HG03045 (cell line): Measurements from ENCODE around the gene PPP2CA.
A peak's percentile ranks its signal among the peaks of the same experiment; 100 is the strongest.
"Not testable (repeated sequence)": the region's sequence is repeated elsewhere in the genome, so short reads cannot be mapped to it uniquely, and the experiment has no call there.

ENCODE experiments used
- ATAC-seq: cut with Tn5 transposase; IDR thresholded peaks from one replicate; pipeline ENCODE4 v1.9.1; 2021; ENCODE audit warnings: mild to moderate bottlenecking, moderate library complexity; ENCODE audit not compliant: unreplicated experiment

PPP2CA gene

GRCh38 chr5:134225780-134226440, at the start of gene PPP2CA:
Gene PPP2CA, minus strand, starts transcription at chr5:134226073. Its CDS starts 212 bp downstream, at chr5:134225861.
- ATAC-seq: peak; percentile 79

- ATAC-seq: no peak
These were observed 47.9 kb upstream of the PPP2CA start for GRCh38 chr5:134273642-134274395.

DNA sequence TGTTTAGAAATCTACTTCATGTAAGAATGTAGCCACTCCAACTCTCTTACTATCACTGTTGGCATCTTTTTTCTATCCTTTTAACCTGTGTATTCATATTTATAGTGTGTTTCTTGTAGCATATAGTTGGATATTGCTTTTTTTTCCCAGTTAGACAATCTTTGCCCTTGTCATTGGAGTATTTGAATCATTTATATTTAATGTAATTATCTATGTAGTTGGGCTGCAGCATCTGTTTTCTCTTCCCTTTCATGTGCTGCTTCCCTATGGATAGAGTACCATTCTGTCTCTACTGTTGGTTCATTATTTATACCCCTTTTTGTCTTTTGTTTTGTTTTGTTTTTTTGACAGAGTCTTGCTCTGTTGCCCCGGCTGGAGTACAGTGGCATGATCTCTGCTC, 45.2 kb upstream of the PPP2CA start:
- no peak for ATAC-seq

GRCh38 chr5:134268919-134269318, 43.0 kb upstream of the PPP2CA start:
- ATAC-seq: no peak

DNA sequence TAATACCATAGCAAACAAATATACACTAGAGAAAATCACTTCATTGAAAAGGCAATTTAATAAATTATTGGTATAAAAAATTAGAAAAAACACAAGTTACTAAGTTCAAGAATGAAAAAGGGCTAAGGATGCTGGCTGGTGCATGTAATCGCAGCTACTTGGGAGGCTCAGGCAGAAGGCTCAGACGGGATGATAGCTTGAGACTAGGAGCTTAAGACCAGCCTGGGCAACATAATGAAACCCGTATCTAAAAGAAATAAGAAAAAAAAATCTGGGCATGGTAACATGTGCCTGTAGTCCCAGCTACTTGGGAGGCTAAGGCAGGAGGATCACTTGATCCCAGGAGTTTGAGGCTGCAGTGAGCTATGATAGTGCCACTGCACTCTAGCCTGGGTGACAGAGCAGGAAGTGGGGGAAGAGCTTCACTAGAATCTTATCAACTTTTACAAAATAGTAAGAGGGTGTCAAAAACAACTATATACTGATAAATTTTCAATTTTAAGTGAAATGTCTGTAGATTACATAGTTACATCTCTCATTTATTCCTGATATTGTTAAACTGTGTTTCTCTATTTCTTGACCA, 42.2 kb upstream of the PPP2CA start:
- no peak for ATAC-seq

- ATAC-seq: no peak
These were observed 41.6 kb upstream of the PPP2CA start for GRCh38 chr5:134267366-134268018.

GRCh38 chr5:134263801-134264200, 37.9 kb upstream of the PPP2CA start:
- no peak for ATAC-seq

DNA sequence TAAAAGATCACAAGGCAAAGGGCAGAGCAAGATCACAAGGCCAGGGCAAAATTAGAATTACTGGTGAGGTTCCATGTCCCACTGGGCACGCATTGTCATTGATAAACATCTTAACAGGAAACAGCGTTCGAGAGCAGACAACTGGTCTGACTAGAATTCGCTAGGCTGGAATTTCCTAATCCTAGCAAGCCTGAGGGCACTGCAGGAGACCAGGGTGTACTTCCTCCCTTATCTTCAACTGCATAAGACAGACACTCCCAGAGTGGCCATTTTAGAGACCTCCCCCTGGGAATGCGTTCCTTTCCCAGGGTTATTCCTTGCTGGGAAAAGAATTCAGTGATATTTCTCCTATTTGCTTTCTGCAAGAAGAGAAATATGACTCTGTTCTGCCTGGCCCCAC, 36.8 kb upstream of the PPP2CA start:
- not testable (repeated sequence) for ATAC-seq

DNA sequence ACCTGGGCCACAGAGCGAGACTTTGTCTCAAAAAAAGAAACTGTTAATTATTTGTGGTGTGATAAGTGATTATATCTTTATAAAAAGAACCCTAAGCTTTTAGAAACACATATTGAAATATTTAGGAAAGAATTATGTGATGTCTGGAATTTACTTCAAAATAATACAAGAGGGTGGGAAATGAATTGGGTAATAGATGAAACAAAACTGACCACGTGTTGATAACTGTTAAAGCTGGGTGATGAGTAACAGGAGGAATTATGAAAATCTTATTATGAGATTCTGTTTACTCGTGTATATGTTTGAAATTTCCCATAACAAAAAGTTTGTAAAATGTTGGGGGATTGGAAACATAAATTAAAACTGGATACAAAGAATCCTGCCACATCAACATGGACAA, 33.0 kb upstream of the PPP2CA start:
- no peak for ATAC-seq

DNA sequence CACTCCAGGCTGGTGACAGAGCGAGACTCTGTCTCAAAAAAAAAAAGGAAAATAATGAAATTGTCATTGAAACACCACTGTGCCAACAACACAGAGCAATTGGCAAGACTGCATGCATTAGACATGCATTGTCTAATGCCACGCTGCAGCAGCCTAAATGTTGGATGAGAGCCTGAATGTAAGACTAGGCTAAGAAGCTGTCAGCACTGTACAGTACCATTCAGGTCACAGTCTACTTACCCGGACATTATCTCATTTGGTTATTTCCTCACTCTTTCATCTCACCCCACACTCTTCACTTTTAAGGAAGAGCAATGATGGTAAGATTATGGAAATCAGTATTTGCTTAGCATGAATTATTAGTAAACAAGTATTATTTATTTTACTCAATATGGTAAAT, 31.3 kb upstream of the PPP2CA start:
- no peak for ATAC-seq

DNA sequence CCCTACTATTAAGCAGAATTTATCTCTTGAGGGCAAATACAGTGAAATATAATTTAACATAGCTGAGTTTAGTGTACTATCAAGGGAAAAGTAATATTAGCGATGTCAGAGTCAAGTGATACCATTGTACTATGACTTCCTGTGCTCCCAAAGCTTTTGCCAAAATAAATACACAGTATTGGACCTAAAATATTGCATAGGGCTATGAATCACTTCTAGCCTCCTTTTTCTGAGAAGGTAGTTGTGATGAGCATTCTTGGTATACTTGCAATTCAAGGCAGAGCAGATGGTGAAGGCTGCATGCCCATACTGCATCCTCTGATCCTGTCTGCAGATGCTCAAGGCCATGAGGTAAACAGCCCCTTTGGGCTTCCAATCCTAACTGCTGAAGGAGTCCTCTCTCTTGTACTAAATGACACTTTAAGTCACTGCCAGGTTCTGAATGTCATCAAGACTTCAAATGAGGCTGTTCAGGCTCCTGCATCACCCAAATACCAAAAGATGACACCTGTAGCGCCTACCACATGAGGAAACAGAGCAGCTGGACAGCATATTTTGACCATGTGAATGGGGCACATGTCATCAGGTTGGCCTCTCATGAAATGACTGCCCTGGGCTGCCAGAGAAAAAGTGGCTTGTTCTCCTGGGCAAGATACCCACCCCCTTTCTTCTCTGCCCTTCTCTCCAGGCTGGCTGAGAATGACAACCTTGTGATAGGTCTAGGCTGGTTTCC, 29.7 kb upstream of the PPP2CA start:
- ATAC-seq: no peak

GRCh38 chr5:134253368-134254153, 27.7 kb upstream of the PPP2CA start:
- not testable (repeated sequence) for ATAC-seq

DNA sequence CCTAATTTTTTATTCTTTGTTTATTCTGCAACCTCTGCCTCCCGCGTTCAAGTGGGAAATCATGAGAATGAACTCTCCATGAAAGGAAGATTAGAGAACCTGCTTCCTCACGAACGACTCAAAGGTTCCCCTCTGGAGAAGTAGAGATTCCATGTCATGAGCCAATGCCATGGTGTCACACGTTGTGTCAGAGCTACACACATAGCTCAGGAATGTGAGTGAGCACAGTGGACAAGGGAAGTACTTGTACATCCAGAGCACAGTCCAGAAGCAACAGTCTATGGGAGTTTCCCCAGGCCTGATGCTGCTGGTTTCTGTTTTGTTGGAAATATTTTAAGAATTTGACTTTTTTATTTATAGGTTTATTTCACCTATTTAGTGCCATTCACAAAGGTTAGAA, 26.8 kb upstream of the PPP2CA start:
- no peak for ATAC-seq

GRCh38 chr5:134250949-134251348, 25.1 kb upstream of the PPP2CA start:
- ATAC-seq: no peak

- ATAC-seq: no peak
These were observed 23.9 kb upstream of the PPP2CA start for GRCh38 chr5:134249469-134250379.

DNA sequence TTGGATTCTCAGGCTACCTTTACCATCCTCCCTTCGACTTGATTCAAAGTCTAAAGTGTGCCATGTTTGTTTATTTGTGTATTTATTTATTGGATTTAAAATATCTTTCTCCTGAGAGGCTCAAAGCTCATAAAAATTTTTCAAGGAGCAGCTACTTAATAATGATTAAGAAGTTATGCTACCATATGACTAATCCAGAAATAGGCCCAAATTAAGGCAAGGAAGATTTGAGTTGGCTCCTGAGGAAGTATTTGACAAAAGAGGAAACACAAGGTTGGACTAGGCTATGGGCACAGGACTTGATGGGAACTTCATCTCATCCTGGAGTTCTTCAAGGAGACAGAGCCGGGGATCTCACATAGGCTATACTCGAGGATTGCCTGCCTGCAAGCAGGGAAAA, 22.4 kb upstream of the PPP2CA start:
- ATAC-seq: no peak

DNA sequence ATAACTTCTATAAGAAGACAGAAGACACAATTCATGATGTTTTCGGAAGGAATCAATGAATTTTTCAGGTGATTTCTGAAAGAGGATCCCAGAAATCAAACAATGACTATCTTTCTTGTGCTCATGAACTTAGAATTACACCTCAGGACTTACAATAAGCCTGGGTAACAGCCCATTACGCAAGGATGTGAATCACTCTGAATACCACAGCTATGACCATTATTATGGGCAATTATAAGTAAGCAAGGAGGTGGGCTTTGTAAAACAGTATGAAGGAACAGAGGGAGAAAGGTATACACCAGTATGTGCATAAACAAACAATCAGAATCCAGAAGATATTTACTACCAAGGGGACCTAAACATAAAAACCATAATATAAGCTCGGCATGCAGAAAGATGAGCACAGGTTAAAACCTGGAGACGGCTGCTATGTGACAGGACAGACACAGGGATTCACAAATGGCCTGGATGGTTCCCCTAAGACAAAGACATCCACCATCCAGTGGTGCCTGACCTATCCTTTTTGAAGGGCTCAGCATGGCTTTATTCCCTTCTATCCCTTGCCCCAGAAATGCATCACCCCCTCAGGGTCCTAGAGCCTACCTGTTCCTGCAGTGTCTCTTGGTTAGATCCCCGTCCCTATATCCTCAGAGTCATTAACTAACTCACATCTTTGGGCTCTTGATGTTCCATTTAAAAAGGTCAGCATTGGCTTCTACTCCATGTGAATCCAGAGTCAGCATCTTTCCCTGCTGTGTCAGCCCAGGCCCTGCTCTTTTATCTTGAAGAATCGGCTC, 21.8 kb upstream of the PPP2CA start:
- no peak for ATAC-seq

- no peak for ATAC-seq
These were observed 21.0 kb upstream of the PPP2CA start for GRCh38 chr5:134246771-134247427.
